GM21367 (cell line): ENCODE results near the gene PAQR9.

Experiments used
- ATAC-seq: cut with Tn5 transposase; IDR thresholded peaks from one replicate; pipeline ENCODE4 v1.9.1; 2021; ENCODE audit not compliant: unreplicated experiment

Gene PAQR9

DNA sequence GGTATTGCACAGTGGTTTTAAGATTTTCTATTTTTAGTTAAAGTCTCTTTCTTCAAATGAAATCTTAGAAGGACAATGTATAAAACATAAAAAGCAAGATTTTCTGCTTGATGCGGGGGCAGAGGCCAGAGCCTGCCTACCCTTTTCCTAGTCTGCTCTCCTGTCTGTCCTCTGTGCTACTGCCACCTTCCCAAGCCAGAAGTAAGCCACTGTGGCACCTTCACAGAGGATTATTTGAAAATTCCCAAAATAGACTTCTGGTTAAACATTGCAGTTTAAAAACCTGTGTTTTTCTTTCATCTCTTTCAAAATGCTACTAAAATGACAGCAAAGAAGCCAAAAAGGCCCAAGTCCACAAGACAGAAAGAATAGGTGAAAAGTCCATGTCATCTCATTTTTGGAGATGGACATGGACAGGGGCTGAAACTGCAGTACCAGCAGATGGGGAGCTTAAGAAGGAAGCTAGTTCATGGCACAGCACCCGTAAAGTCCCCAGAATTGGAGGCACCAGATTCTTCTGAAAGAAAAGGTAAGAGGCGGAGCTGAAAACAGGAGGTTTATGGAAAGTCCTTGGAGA lies 37.0 kb downstream of the PAQR9 start:
- ATAC-seq = no peak

DNA sequence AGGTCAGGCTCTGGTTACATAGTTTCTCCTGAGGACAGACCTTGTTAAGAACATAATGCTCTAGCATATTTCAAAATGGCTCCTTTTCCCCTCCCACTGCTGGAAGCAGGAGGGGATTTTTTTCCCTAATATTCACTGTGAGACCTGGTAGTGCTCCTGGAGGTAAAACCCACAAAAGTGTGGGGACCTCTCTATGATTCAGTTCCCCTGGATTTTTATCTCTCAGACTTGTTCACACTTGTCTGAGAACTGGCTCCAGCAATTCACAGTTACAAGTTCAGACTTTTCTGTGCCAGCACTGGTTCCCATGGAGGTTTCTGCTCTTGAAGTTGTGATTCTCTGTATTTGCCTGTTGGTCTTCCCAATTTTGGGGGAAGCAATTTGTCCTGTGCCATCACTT lies 38.3 kb downstream of the PAQR9 start:
- no peak for ATAC-seq

DNA sequence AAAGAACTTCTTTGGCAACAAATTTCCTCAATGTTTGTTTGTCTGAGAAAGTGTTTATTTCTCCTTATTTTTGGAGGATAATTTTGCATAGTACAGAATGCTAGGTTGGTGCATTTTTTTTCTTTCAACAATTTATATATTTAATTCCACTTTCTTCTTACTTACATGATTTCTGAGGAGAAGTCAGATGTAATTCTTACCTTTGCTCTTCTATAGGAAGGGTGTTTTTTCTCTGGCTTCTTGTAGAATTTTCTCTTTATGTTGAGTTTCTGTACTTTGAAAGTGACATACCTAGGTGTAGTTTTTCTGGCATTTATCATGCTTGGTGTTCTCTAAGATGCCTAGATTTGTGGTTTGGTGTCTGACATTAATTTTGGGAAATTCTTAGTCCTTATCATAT lies 39.8 kb downstream of the PAQR9 start:
- ATAC-seq = no peak

- no peak for ATAC-seq
Measured at GRCh38 chr3:142916605-142917004, 46.9 kb downstream of the PAQR9 start.

- no peak for ATAC-seq
Measured at GRCh38 chr3:142915636-142916035, 47.8 kb downstream of the PAQR9 start.

GRCh38 chr3:142914286-142914811 lies 49.1 kb downstream of the PAQR9 start:
- ATAC-seq = no peak

GRCh38 chr3:142913432-142913831 lies 50.0 kb downstream of the PAQR9 start:
- no peak for ATAC-seq

DNA sequence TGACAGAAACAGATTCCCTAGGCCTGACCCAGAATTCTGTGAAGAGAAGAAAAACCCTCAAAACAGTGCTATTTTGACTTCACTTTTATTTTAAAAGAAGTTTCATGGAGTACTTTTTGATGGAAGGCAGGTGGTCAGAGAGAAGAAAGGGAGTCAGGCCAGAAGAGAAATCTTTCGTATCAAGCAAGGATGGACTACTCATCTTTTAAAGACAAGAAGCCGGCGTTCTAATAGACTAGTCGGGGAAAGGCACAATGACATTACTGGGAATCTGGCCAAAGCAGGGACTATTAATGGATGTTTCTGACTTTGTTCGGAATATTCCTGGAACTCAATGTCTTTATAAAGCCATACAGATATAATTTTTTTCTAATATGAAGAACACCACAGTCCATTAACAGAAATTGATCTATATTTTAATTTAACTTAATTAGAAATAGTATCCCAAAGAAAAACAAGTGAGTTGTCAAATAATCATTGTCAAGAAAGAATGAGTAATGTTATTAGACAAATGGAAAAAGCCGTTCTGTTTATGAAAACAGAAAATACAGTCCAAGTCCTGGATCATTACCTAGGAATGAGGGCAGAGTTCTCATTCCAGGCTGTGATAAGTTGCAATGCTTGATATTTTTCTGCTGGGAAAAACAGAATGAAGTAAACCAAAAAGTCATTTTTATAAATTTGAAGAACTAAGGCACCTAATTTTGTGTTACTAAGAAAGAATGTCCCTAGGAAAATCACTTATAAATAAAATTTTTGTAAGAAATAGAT lies 50.9 kb downstream of the PAQR9 start:
- ATAC-seq = no peak
